B cell (primary cell): ENCODE results near the gene NOTCH4.

Experiments used
- EZH2 ChIP-seq: IDR thresholded peaks from 2 replicates; pipeline ENCODE4 v1.6.1; 2012; ENCODE audit warnings: borderline replicate concordance, low read depth, mild to moderate bottlenecking, moderate library complexity, low read length; ENCODE audit not compliant: insufficient read depth, poor library complexity, severe bottlenecking
- TF ChIP-seq, protein P1 (sequence below): fragments of 200-600 bp; IDR thresholded peaks from one replicate; pipeline ENCODE4 v1.8.0; 2022; ENCODE audit warnings: antibody characterized with exemption, mild to moderate bottlenecking

DNA sequence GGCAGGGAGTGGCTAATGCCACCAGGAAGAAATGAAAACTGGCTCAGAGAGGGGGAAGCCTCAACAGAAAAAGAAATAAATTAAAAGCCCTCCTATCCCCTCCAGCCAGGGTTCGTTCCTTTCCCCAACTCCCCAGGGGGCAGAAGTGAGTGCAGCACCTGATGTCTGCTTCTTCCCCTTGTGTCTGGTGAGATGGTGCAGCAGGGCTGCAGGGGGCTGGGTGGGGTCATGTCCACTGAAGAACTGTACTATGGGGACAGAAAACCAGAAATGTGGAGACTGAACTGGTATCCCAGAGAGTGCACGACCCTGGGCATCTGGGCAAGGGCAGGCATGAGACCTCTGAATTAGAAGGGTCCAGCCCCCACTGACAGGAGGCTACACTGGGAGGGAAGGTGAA is 55.5 kb downstream of the NOTCH4 start:
- TF ChIP-seq, protein P1, sequence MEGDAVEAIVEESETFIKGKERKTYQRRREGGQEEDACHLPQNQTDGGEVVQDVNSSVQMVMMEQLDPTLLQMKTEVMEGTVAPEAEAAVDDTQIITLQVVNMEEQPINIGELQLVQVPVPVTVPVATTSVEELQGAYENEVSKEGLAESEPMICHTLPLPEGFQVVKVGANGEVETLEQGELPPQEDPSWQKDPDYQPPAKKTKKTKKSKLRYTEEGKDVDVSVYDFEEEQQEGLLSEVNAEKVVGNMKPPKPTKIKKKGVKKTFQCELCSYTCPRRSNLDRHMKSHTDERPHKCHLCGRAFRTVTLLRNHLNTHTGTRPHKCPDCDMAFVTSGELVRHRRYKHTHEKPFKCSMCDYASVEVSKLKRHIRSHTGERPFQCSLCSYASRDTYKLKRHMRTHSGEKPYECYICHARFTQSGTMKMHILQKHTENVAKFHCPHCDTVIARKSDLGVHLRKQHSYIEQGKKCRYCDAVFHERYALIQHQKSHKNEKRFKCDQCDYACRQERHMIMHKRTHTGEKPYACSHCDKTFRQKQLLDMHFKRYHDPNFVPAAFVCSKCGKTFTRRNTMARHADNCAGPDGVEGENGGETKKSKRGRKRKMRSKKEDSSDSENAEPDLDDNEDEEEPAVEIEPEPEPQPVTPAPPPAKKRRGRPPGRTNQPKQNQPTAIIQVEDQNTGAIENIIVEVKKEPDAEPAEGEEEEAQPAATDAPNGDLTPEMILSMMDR, result no peak
- no peak for TF ChIP-seq EZH2
